ENCODE results near the gene ALOX12. TPM values are rescaled to one million over a fixed set of nuclear protein-coding genes. Genes with fewer than 3 reads are reported as not detected.

Gene ALOX12
- total and polyA plus RNA-seq, 7 donors = 0.03 TPM; not detected in 6

DNA sequence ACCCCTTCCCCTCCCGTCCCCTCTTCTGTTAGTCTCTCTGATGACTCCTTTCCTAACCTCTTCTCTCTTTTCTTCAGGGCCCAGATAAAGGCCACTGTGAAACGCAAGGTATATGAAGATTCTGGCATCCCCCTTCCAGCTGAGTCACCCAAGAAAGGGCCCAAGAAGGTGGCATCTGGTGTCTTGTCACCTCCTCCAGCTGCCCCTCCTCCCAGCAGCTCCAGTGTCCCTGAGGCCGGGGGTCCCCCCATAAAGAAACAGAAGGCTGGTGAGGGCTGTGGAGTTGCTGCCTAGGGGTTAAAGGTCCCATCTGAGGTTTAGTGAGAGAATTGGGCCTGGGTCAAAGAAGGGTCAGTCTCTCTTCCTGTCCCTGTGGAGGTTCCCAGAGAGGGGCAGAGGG, 20.6 kb downstream of the ALOX12 start:
- H3K36me3 ChIP-seq (ENCODE audit: insufficient read depth in 1 of 2, low read depth in 1 of 2) = peaks cover 0 to 12% of the 10 kb centered on the region in 2 donors
- peak overlapping the region; percentile 98 for H3K27ac ChIP-seq
- no peak overlapping the region for H3K4me3 ChIP-seq
- intact Hi-C loops (cut with DNase I) = no loop called here
- H3K4me1 ChIP-seq = peaks cover 25% of the 10 kb centered on the region
- no peak for ATAC-seq
- no peak for DNase-seq
- TF ChIP-seq, protein P1, sequence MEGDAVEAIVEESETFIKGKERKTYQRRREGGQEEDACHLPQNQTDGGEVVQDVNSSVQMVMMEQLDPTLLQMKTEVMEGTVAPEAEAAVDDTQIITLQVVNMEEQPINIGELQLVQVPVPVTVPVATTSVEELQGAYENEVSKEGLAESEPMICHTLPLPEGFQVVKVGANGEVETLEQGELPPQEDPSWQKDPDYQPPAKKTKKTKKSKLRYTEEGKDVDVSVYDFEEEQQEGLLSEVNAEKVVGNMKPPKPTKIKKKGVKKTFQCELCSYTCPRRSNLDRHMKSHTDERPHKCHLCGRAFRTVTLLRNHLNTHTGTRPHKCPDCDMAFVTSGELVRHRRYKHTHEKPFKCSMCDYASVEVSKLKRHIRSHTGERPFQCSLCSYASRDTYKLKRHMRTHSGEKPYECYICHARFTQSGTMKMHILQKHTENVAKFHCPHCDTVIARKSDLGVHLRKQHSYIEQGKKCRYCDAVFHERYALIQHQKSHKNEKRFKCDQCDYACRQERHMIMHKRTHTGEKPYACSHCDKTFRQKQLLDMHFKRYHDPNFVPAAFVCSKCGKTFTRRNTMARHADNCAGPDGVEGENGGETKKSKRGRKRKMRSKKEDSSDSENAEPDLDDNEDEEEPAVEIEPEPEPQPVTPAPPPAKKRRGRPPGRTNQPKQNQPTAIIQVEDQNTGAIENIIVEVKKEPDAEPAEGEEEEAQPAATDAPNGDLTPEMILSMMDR (IDR thresholded peaks at IDR 0.05) = no peak
- no peaks in the 10 kb centered on the region for H3K9me3 ChIP-seq
- H3K27me3 ChIP-seq (ENCODE audit: insufficient read depth in 3 of 3, low read length in 2 of 3) = no peaks in the 10 kb centered on the region
- 81 to 88% (median 84%) methylated on average over 3 of the region's 3 CpGs for WGBS, 3 donors

DNA sequence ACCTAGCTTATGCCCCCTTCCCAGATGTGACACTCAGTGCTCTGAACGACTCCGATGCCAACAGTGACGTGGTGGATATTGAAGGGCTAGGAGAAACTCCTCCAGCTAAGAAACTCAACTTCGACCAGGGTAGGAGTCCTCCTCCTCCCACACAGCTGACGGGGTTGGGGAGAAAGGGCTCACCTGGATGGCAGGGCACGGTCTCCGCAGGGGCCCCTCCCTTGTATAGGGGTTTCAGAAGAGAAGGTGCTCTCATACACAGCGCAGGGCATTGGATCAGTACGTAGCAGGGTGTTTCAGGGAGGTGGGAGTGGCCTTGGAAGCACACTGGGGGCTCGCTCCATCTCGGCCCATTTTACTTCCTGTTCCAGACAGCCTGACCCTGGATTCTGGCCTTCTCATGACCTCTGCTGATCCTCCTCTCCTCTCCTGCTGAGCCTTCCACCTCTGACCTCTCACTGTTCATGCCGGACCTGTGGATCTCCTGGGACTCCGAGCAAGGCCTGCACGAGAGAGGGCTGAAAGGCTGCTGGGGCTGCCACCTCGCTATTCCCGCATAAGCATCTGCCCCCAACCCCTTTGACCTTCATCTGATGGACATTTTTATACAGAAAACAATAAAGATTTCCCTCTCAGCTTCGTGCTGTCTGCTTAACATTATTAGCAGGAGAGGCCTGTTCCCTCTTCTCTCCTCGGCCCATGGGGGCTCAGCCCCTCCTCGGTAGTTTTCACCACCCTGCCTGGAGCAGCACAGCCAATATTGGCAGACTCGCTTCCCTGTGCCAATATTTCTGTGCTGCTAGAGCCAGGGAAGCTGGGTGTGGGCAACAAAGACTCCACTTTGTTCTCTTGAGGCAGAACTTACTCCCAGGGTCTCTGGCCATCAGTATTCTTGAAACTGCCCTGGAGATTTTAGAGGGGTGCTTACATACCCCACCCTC, 21.3 kb downstream of the ALOX12 start:
- Histone ChIP-seq H3K4me3 (peak overlapping the region; percentile 70), H3K27ac (peak overlapping the region; percentile 80), H3K27me3 (ENCODE audit: insufficient read depth in 3 of 3, low read length in 2 of 3) (peaks cover 0 to 1% (median 0%) of the 10 kb centered on the region in 3 donors), H3K36me3 (ENCODE audit: insufficient read depth in 1 of 2, low read depth in 1 of 2) (peaks cover 0 to 12% of the 10 kb centered on the region in 2 donors), H3K9me3 (no peaks in the 10 kb centered on the region), H3K4me1 (peaks cover 30% of the 10 kb centered on the region)
- intact Hi-C loops (cut with DNase I) = no loop called here
- 62 to 77% (median 64%) methylated on average over 20 of the region's 20 CpGs for WGBS, 3 donors
- no peak for DNase-seq
- TF ChIP-seq, protein P1 (IDR thresholded peaks at IDR 0.05) = no peak
- no peak for ATAC-seq

DNA sequence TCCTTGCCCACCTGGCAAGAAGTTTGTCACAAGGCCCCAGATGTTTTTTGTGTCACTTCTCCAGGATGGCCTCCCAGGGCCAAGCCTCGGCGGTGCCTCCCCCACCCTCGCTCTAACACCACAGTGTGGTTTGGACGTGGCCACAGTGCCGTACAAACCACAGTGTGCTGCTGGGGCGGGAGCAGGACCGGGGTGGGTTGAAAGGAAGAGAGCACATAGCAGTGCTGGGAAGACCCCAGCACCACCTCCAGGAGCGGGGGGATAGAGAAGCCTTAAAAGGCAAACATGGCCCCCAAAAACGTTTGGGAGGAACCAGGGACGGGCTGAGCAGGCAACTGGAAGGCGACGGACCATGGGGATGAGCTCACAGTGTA, 22.0 kb downstream of the ALOX12 start:
- Histone ChIP-seq H3K4me1 (peaks cover 31% of the 10 kb centered on the region), H3K27ac (peak overlapping the region; percentile 80), H3K4me3 (peak overlapping the region; percentile 70), H3K9me3 (no peaks in the 10 kb centered on the region), H3K36me3 (ENCODE audit: insufficient read depth in 1 of 2, low read depth in 1 of 2) (peaks cover 0 to 12% of the 10 kb centered on the region in 2 donors), H3K27me3 (ENCODE audit: insufficient read depth in 3 of 3, low read length in 2 of 3) (peaks cover 0 to 8% (median 3%) of the 10 kb centered on the region in 3 donors)
- DNase-seq (no peak), ATAC-seq (no peak)
- TF ChIP-seq, protein P1 (IDR thresholded peaks at IDR 0.05) = no peak
- 51 to 72% (median 53%) methylated on average over 12 of the region's 12 CpGs for WGBS, 3 donors
- intact Hi-C loops (cut with DNase I) = no loop called here

DNA sequence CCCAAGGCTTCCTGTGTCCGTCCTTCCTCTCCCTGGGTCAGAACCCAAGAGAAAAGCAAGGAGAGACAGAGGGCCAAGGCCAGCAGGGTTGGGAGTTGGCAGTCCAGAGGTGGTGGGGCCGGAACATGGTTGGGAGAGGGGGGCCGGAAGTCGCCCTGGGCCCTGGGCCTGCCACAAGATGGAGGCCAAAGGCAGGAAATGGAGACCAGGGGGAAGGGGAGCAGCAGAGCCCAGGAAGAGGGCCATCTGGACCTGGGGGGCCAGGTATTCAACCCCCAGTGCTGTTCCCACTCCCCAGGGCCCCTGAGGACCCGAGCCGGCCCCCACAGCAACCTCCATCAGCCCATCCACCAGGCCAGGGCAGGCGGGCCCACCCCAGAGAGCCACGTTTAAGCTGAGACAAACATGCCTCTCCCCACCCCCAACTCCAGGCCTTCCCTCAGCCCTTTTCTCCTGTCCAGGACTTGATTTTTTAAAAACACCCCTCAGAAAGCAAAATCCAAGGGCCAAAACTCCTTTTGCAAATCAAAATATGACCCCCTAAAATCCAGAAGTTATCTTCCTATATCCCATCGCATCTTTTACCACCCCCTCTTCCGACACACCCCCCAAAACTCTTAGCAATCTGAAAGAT, 22.6 kb downstream of the ALOX12 start:
- H3K4me1 ChIP-seq = peaks cover 29% of the 10 kb centered on the region
- H3K27ac ChIP-seq = peak overlapping the region; percentile 80
- 35 to 49% (median 49%) methylated on average over 10 of the region's 10 CpGs for WGBS, 3 donors
- H3K36me3 ChIP-seq (ENCODE audit: insufficient read depth in 1 of 2, low read depth in 1 of 2) = peaks cover 0 to 12% of the 10 kb centered on the region in 2 donors
- TF ChIP-seq, protein P1 (IDR thresholded peaks at IDR 0.05) = no peak
- peaks cover 0 to 14% (median 7%) of the 10 kb centered on the region in 3 donors for H3K27me3 ChIP-seq (ENCODE audit: insufficient read depth in 3 of 3, low read length in 2 of 3)
- H3K4me3 ChIP-seq = peak overlapping the region; percentile 70
- ATAC-seq = no peak
- no peaks in the 10 kb centered on the region for H3K9me3 ChIP-seq
- DNase-seq = peak; percentile 80 to 87
- intact Hi-C loops (cut with DNase I) = no loop called here

Measured in psoas muscle (tissue), 8 donors.